Dermis lymphatic vessel endothelial cell (primary cell): ENCODE results near the gene SYNJ2. TPM values are rescaled to one million over a fixed set of nuclear protein-coding genes. Genes with fewer than 3 reads are reported as not detected.

Experiments used
- total RNA-seq: library from RNA; depleted of rRNA; stranded (reverse); fragments of >200 nt; gene quantifications from 2 replicates; pipeline ENCODE4 v1.2.1, GENCODE V29; 2014

SYNJ2 gene, protein sequence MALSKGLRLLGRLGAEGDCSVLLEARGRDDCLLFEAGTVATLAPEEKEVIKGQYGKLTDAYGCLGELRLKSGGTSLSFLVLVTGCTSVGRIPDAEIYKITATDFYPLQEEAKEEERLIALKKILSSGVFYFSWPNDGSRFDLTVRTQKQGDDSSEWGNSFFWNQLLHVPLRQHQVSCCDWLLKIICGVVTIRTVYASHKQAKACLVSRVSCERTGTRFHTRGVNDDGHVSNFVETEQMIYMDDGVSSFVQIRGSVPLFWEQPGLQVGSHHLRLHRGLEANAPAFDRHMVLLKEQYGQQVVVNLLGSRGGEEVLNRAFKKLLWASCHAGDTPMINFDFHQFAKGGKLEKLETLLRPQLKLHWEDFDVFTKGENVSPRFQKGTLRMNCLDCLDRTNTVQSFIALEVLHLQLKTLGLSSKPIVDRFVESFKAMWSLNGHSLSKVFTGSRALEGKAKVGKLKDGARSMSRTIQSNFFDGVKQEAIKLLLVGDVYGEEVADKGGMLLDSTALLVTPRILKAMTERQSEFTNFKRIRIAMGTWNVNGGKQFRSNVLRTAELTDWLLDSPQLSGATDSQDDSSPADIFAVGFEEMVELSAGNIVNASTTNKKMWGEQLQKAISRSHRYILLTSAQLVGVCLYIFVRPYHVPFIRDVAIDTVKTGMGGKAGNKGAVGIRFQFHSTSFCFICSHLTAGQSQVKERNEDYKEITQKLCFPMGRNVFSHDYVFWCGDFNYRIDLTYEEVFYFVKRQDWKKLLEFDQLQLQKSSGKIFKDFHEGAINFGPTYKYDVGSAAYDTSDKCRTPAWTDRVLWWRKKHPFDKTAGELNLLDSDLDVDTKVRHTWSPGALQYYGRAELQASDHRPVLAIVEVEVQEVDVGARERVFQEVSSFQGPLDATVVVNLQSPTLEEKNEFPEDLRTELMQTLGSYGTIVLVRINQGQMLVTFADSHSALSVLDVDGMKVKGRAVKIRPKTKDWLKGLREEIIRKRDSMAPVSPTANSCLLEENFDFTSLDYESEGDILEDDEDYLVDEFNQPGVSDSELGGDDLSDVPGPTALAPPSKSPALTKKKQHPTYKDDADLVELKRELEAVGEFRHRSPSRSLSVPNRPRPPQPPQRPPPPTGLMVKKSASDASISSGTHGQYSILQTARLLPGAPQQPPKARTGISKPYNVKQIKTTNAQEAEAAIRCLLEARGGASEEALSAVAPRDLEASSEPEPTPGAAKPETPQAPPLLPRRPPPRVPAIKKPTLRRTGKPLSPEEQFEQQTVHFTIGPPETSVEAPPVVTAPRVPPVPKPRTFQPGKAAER (N-terminal part only)
- total RNA-seq: 17.0 and 18.0 TPM in 2 replicates

GRCh38 chr6:157981395-157982101 lies at the start of gene SYNJ2:
SYNJ2 (plus strand) TSS chr6:157981863; CDS start chr6:157981962, 99 bp downstream.

Other genes with a start within 250 kb of the SYNJ2 start
- 51.1 and 56.9 TPM in 2 replicates for gene SNX9, start 158.6 kb upstream of the SYNJ2 start, total RNA-seq
- gene SERAC1, start 186.4 kb downstream of the SYNJ2 start, total RNA-seq: 10.0 and 12.2 TPM in 2 replicates
- 3.7 and 4.7 TPM in 2 replicates for gene GTF2H5, start 186.5 kb downstream of the SYNJ2 start, total RNA-seq